ENCODE measurements around the gene IMMP2L. TPM values are rescaled to one million over a fixed set of nuclear protein-coding genes. Genes with fewer than 3 reads are reported as not detected.
"Not testable (repeated sequence)": the region's sequence is repeated elsewhere in the genome, so short reads cannot be mapped to it uniquely, and the experiment has no call there.

IMMP2L gene
- polyA plus RNA-seq, 4 donors, result 42.7 to 49.8 (median 45.0) TPM

GRCh38 chr7:111362506-111363054 is 199.7 kb downstream of the IMMP2L start:
- DNase-seq (ENCODE audit: low read depth in 4 of 4, low spot score in 3 of 4), result no peak

- DNase-seq (ENCODE audit: low read depth in 4 of 4, low spot score in 3 of 4), result no peak
Observed at GRCh38 chr7:111358915-111359314, 203.4 kb downstream of the IMMP2L start.

DNA sequence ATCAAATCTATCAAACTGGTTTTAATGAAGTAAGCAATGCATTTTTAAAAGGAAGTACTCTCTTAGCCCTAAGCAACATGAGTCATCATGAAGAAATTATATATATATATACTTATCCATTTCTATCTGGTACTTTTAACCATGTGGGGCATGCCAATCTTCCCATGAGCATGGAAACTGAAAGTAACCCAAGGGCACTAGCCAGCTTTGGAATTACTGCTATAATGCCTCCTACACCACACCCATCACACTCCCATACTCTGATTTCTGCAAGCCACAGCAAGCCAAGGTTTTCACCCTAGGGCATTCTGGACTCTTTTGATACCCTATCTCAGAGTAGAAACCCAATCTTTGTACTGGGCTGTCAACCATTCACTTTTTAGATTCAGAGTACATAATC is 204.6 kb downstream of the IMMP2L start:
- DNase-seq (ENCODE audit: low read depth in 4 of 4, low spot score in 3 of 4), result no peak

DNA sequence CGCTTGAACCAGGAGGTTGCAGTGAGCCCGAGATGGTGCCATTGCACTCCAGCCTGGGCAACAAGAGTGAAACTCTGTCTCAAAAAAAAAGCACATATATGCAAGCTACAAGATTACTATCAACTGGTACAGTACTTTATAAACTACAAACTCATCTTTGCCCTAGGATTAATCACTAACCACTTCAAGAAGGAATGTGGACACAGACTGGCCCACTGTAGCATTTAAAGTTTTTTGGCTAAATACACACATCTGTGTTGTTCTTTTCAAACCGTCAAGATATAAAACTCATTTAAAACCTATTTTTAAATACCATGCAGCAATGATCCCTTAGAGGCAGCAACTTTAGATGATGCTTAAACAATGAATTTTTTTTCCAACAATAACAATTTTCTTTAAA is 205.4 kb downstream of the IMMP2L start:
- no peak for DNase-seq (ENCODE audit: low read depth in 4 of 4, low spot score in 3 of 4)

GRCh38 chr7:111352319-111352718 is 210.0 kb downstream of the IMMP2L start:
- no peak for DNase-seq (ENCODE audit: low read depth in 4 of 4, low spot score in 3 of 4)

DNA sequence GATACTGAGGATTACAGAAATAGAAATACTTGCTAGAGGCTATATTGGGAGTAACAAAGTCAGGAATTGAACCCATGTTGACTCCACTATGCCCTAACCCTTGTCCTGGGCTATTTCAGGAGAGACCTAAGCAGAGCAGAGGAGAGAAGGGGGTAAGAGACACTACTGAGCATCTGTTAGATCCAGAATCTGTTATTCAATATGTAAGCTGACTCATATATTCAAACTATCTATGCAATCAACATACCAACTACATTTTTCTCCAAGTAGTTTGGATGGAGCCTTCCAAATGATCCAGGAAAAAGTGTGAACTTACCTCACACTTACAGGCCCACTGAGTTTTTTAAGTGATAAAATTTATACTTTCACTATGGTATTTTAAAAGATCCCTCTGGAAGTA is 216.1 kb downstream of the IMMP2L start:
- no peak for DNase-seq (ENCODE audit: low read depth in 4 of 4, low spot score in 3 of 4)

DNA sequence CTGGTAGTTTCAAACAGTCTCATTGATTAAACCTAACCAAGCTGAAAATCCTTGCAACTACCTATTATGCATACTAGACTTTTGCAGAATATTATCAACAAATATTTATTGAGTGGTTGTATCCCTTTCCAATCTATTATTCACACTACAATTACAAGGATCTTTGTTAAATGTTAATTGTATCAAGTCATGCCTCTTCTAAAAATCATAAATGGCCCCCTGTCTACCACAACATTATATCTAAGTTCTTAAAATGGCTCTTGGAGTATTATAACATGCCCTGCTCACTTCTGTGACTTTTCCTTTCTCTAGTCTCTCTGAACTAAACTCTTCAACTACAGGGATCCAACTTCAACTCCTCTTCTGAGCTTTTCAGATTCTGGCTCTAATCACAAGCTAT is 219.3 kb downstream of the IMMP2L start:
- DNase-seq (ENCODE audit: low read depth in 4 of 4, low spot score in 3 of 4), result no peak

DNA sequence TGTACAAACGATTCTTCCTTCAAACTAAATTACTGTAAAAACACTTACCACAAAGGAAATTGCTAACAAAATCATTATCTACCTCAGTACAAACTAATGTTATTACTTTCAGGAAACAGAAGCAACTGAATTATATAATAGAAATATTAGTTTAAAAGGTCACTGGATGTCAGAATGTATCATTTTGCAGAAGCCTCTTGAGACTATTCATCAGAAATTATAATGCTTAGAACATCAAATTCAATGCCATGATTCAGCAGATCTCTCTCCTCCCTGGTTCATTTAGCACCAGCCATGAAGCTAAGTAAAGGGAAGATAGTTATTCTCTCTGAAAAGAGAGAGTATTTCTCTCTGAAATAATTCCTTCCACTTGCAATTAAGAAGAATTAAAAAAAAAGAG is 223.3 kb downstream of the IMMP2L start:
- no peak for DNase-seq (ENCODE audit: low read depth in 4 of 4, low spot score in 3 of 4)

- no peak for DNase-seq (ENCODE audit: low read depth in 4 of 4, low spot score in 3 of 4)
Observed at GRCh38 chr7:111333010-111333409, 229.3 kb downstream of the IMMP2L start.

- no peak for DNase-seq (ENCODE audit: low read depth in 4 of 4, low spot score in 3 of 4)
Observed at GRCh38 chr7:111330235-111330523, 232.1 kb downstream of the IMMP2L start.

GRCh38 chr7:111329367-111330234 is 232.7 kb downstream of the IMMP2L start:
- DNase-seq (ENCODE audit: low read depth in 4 of 4, low spot score in 3 of 4), result no peak

DNA sequence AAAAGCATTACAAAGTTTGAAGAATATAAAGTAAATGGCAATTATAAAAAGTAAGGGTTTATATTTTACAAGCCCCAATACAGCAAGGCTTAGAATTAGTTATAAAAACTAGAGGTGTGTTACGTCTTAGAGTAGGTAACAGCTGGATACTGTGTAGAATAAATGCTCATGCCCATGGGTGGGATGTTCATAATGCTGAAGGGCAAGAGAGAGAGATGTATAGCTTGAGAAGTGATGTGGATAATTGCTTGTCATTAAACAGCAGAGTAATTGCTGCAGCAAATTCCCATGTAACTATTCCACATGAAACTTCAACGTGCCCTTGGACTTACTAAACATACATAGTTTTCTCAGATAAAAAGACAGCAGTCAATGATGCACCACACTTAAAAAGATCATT is 233.8 kb downstream of the IMMP2L start:
- DNase-seq (ENCODE audit: low read depth in 4 of 4, low spot score in 3 of 4), result no peak

DNA sequence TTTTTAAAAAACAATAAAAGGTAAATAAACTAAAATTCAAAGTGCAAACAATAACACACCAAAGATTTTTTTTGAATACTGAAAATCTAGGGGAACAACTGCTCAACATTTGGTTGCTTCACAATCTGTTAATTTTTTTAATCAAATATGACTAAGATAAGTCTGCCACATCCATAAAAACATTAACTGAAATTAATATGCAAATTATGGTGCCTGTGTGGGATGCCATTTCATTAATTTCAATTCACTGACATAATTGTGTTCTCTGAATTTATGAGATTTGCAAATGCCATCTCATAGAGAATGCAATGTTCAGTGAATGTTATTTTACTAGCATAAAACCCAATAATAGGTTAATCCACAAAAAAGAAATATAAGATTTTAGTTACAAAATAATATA is 237.5 kb downstream of the IMMP2L start:
- DNase-seq (ENCODE audit: low read depth in 4 of 4, low spot score in 3 of 4), result no peak

DNA sequence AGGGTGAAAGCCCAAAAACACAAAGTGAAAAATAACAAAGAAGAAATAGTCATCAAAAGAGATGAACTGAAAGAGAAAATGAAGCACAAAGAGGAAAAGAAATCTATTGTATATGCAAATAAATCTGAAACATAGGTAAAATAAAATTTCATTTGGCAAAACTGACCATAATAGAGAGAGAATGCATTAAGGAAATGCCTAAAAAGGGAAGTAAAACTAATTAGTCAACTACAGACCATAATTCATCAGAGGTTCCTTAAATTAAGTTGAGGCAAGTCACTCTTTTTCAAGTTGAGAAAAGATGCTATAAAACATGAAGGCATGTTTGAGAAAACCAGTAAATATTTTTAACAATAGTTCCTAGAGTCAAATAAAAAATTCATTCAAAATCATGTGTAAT is 238.1 kb downstream of the IMMP2L start:
- no peak for DNase-seq (ENCODE audit: low read depth in 4 of 4, low spot score in 3 of 4)

GRCh38 chr7:111323670-111324069 is 238.6 kb downstream of the IMMP2L start:
- not testable (repeated sequence) for DNase-seq (ENCODE audit: low read depth in 4 of 4, low spot score in 3 of 4)

GRCh38 chr7:111320133-111320532 is 242.2 kb downstream of the IMMP2L start:
- DNase-seq (ENCODE audit: low read depth in 4 of 4, low spot score in 3 of 4), result no peak

GRCh38 chr7:111312966-111313365 is 249.3 kb downstream of the IMMP2L start:
- no peak for DNase-seq (ENCODE audit: low read depth in 4 of 4, low spot score in 3 of 4)

DNA sequence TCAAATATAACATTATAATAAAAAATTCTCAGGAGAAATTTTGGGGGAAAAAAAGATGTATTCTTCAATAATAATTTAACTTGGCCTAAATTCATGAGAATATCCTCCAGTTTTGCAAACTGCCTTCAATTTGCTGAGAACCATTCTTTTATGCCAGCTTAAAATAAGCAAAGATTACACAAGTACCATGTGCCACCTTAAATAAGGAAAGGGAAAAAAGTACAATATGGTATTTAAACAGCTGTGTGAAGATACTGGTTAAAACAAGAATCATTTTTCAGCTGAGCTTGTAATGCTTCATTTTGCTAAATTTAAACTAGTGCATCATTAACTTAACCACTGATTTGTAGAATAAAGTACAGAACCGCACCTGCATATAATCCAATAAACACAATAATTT is 253.6 kb downstream of the IMMP2L start:
- no peak for DNase-seq (ENCODE audit: low read depth in 4 of 4, low spot score in 3 of 4)

- no peak for DNase-seq (ENCODE audit: low read depth in 4 of 4, low spot score in 3 of 4)
Observed at GRCh38 chr7:111301891-111302290, 260.4 kb downstream of the IMMP2L start.

DNA sequence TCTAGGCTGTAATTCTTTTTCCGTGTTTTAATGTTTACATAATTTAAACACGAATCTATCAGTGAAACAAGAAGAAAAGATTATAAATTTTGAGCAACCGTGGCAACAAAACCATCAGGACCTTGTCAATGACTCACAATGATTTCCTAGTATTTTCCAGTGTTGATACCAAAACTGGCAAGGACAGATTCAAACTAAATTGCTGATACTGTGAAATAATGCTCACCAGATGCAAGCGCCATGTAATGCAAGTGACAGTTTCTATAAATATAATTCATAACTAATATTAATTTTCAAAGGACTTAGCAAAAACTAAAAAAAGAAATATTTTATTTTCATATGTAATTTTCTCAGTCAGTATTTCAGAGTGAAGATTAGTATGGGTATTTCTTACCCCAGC is 267.8 kb downstream of the IMMP2L start:
- DNase-seq (ENCODE audit: low read depth in 4 of 4, low spot score in 3 of 4), result no peak

GRCh38 chr7:111292026-111292470 is 270.2 kb downstream of the IMMP2L start:
- no peak for DNase-seq (ENCODE audit: low read depth in 4 of 4, low spot score in 3 of 4)

DNA sequence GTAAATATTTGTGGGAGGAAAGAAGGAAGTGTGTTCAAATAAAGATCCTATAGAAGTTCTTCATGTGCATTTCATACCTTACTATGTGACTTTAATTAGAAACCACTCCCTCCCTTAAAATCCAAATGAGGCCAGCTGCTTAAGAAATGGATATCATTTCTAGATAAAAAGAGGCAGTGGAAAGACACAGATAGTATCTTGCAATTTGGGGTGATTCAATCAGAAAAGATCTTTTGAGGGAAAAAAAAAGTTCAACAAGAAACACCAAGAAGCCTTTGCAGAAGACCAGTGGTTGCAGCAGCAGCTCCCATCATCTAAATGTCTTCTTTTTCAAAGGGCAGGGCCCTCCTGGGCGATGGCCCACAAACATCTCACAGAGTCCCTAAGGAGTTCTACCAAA is 271.3 kb downstream of the IMMP2L start:
- no peak for DNase-seq (ENCODE audit: low read depth in 4 of 4, low spot score in 3 of 4)

- no peak for DNase-seq (ENCODE audit: low read depth in 4 of 4, low spot score in 3 of 4)
Observed at GRCh38 chr7:111290419-111290818, 271.9 kb downstream of the IMMP2L start.

All from right renal pelvis (tissue), 4 donors.